ENCODE measurements around the gene HS3ST2.

- TF ChIP-seq TARDBP (IDR thresholded peaks at IDR 0.05) (no peak), FOXM1 (IDR thresholded peaks at IDR 0.05; ENCODE audit: borderline replicate concordance) (no peak), FOXA1 (IDR thresholded peaks at IDR 0.05) (no peak), CTBP1 (IDR thresholded peaks at IDR 0.05; ENCODE audit: borderline replicate concordance) (no peak), HDGF (IDR thresholded peaks at IDR 0.05; ENCODE audit: borderline replicate concordance) (no peak), FOXK2 (IDR thresholded peaks at IDR 0.05) (no peak), SUZ12 (IDR thresholded peaks at IDR 0.05) (no peak), PKNOX1 (IDR thresholded peaks at IDR 0.05) (no peak), SP1 (IDR thresholded peaks at IDR 0.05) (no peak), BHLHE40 (IDR thresholded peaks at IDR 0.05; ENCODE audit: borderline replicate concordance) (no peak)
Observed at GRCh38 chr16:22938647-22939046, 124.7 kb downstream of the HS3ST2 start.

All from HEK293T (cell line).